Stimulated activated effector memory CD8-positive, alpha-beta T cell treated with anti-CD3 and anti-CD28 coated beads, Interleukin-12 subunit alpha, Interleukin-12 subunit beta, amount 100 ng/mL, for 72 hours (primary cell): ENCODE measurements around the gene TRAPPC12.
A peak's percentile ranks its signal among the peaks of the same experiment; 100 is the strongest.
"Not testable (repeated sequence)": the region's sequence is repeated elsewhere in the genome, so short reads cannot be mapped to it uniquely, and the experiment has no call there.

Source experiments
- ATAC-seq: fragments of 150-1000 bp; cut with Tn5 transposase; 2 replicates; pipeline ENCODE4 v1.10.0; 2021
- DNase-seq, 2 donors: peaks; one replicate each; pipeline ENCODE4 v3.0.0; 2021 to 2022; ENCODE audit warnings: low spot score in 2 of 2
- H3K27ac Mint-ChIP-seq: one replicate; pipeline ENCODE4 v1.8.0; 2022; ENCODE audit warnings: mild to moderate bottlenecking, mixed read lengths
- H3K36me3 Mint-ChIP-seq: one replicate; pipeline ENCODE4 v1.8.0; 2022; ENCODE audit warnings: mild to moderate bottlenecking, mixed read lengths
- H3K4me1 Mint-ChIP-seq: one replicate; pipeline ENCODE4 v1.8.0; 2022; ENCODE audit warnings: mixed read lengths
- H3K4me3 Mint-ChIP-seq: one replicate; pipeline ENCODE4 v1.8.0; 2022; ENCODE audit warnings: mild to moderate bottlenecking, mixed read lengths
- H3K9me3 Mint-ChIP-seq: one replicate; pipeline ENCODE4 v1.8.0; 2022; ENCODE audit warnings: mixed read lengths

The TRAPPC12 gene

DNA sequence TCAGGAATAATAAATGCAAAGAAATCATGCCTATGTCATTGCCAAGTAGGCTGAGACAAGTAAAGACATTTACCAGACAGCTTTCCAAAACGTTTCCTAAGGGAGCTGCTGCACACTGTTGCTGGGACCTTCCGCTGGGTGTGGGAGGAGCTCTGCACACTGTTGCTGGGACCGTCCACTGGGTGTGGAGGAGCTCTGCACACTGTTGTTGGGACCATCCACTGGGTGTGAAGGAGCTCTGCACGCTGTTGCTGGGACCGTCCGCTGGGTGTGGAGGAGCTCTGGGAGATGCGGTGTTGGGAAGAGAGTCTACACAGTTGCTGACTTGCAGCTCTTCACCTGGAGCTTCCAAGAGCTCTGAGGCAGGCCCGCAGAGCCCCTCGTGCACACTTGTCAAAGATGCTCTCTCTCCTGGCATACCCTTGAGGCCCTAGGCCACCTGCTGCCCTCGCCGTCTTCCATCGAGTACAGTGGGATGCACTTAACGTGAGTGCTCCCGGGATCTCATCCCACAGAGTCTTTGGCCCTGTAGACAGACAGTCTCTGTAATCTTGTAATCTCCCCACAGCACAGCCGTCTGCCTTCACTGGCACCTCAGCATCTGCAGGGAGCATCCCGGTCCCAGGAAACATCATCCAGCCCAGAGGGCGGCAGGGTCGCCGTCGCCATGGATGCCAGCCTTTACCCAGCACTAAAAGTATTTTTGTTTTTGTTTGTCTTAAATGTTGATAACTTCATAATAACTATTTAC is 51.4 kb downstream of the TRAPPC12 start:
- Mint-ChIP-seq H3K36me3 (peaks cover 89% of the 10 kb centered on the region), H3K9me3 (no peaks in the 10 kb centered on the region), H3K4me3 (no peak overlapping the region), H3K4me1 (no peaks in the 10 kb centered on the region), H3K27ac (no peak overlapping the region)
- DNase-seq, result no peak
- ATAC-seq, result no peak

DNA sequence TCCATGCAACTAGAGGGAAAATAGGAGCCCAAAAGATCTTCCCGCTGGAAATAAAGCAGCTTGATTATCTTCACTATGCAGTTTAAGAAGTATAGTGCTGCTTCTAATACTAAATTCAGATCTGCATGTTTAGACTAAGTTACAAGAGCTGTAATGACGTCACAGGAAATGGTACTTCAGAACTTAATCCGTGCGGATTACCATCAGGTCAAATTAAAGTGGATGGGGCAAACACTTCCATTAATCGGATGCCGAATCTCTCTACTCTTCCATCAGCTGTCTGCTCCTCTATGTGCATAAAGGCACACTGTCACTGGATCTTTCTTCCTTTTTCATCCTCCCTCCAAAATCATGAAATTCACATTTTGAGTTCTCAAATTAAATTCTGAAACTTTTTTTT is 52.6 kb downstream of the TRAPPC12 start:
- no peaks in the 10 kb centered on the region for H3K4me1 Mint-ChIP-seq
- DNase-seq (no peak), ATAC-seq (no peak)
- no peak overlapping the region for H3K4me3 Mint-ChIP-seq
- peaks cover 77% of the 10 kb centered on the region for H3K36me3 Mint-ChIP-seq
- H3K27ac Mint-ChIP-seq, result no peak overlapping the region
- H3K9me3 Mint-ChIP-seq, result no peaks in the 10 kb centered on the region

DNA sequence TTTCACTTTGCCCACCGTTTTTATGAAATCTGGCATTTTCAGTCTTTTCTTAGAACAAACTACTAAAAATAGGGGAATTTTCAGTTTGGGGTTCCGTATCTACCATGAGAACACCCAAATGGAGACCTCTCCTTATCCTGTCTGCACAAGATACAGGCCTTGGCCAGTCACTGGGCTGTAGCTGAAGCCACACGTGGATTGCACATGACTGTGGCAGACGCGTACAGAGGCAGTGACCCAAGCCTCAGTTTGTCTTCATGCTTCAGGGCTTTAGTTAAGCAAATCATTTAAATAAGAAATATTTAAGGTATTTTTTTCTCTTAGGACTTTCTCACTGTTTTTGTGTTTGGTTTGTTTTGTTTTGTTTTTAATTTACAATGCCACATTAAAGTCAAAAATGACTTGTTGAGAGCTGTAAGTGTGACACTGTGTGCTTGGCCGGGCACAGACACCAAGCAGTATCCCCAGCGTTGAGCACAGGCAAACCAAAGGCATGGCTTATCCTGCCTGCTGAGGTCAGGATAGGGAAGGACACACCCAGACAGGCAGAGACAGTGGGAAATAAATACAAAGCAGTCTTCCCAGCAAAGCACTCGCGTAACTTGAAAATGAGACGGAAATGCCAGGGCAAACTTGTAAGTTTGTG is 53.3 kb downstream of the TRAPPC12 start:
- H3K27ac Mint-ChIP-seq, result peak overlapping the region; percentile 73
- H3K9me3 Mint-ChIP-seq, result no peaks in the 10 kb centered on the region
- ATAC-seq (no peak), DNase-seq (no peak)
- peaks cover 70% of the 10 kb centered on the region for H3K36me3 Mint-ChIP-seq
- H3K4me3 Mint-ChIP-seq, result no peak overlapping the region
- H3K4me1 Mint-ChIP-seq, result no peaks in the 10 kb centered on the region

DNA sequence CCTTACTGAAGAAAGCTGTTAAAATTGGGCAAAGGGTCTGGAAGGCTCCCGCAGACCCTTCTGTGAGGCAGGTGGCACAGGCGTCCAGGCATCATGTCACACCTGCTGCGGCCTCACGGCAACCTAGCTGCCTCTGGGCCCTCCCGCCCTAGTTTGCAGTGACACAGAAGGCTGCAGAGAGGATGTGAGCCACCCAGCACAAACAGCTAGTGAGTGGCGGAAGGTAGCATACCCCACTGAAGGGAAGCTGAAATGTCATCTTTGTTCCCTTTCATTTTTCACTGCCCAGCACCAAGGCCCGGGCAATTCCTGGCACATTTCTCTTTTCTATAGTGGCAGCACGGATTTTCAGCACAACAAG is 53.8 kb downstream of the TRAPPC12 start:
- Mint-ChIP-seq H3K4me1 (no peaks in the 10 kb centered on the region), H3K27ac (peak overlapping the region; percentile 73), H3K4me3 (no peak overlapping the region), H3K9me3 (no peaks in the 10 kb centered on the region), H3K36me3 (peaks cover 65% of the 10 kb centered on the region)
- ATAC-seq, result no peak
- DNase-seq, result no peak

DNA sequence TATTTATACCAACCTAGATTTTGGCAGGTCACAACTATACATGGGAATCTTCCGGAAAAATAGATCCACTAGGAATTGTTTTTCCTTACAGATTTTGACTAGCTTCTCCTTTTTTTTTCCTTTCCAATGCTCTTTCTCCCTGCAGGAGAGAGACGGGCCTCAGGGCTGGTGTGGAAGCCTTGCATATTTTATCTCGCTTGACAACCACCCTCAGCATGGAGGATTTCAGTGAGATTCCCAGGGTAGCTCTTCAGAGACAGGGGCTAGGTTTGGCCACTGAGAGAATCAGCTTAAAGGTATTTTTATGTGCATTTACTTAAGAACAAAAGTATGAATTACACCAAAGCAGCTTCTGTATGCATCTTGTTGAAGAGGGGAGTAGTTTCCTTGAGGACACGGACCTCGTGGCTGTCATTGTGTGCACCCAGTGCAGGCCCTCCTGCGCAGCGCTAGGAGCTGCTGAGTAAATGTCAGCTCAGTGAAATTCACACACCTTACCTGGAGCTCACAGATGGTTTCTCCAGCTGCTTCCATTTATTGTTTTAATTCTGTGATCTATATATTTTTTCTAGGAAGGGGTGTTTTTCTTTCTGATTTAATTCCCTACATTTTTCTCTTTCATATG is 54.4 kb downstream of the TRAPPC12 start:
- H3K27ac Mint-ChIP-seq, result peak overlapping the region; percentile 66
- no peak for ATAC-seq
- H3K36me3 Mint-ChIP-seq, result peaks cover 59% of the 10 kb centered on the region
- no peak overlapping the region for H3K4me3 Mint-ChIP-seq
- H3K9me3 Mint-ChIP-seq, result no peaks in the 10 kb centered on the region
- no peak for DNase-seq
- H3K4me1 Mint-ChIP-seq, result no peaks in the 10 kb centered on the region

DNA sequence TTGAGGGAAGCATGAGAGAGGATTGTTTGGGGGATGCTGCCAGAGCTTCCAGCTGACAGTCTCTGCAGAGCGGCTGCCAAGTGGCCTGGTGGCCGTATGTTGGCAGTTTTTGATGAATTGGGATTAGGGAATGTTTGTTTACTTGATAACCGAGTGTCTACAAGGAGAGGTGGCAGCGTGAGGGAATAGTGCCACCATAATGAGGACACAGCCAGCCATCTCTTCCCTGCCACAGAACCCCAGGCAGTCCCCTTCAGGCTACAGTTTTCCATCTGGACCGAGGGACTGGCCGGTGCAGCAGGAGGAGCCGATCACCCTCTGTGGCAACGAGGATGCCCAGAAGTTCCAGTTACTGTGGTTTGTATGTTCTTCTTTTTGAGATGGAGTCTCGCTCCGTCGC is 55.2 kb downstream of the TRAPPC12 start:
- H3K27ac Mint-ChIP-seq, result peak overlapping the region; percentile 66
- no peak overlapping the region for H3K4me3 Mint-ChIP-seq
- ATAC-seq, result no peak
- no peak for DNase-seq
- H3K9me3 Mint-ChIP-seq, result no peaks in the 10 kb centered on the region
- H3K36me3 Mint-ChIP-seq, result peaks cover 52% of the 10 kb centered on the region
- H3K4me1 Mint-ChIP-seq, result no peaks in the 10 kb centered on the region

DNA sequence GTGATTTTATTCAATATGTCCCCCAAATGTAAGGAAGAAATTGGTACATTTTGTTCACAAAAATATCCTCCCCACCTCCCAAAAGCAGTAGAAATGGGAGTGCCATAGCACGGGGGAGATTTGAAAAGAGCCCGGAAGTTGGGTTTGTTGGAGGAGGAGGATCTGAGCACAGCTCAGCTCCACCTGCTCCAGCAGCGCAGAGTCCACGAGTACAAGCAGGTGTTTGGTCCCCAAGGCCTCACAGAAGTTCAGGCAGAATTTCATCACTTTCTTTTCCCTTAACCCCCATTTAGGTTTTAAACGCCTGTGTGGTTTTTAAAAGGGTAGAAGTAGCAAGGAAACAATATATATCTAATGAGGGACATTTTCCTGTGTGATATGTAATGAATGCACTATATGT is 56.0 kb downstream of the TRAPPC12 start:
- no peaks in the 10 kb centered on the region for H3K9me3 Mint-ChIP-seq
- peaks cover 44% of the 10 kb centered on the region for H3K36me3 Mint-ChIP-seq
- H3K4me3 Mint-ChIP-seq, result no peak overlapping the region
- no peak for DNase-seq
- no peak overlapping the region for H3K27ac Mint-ChIP-seq
- no peaks in the 10 kb centered on the region for H3K4me1 Mint-ChIP-seq
- ATAC-seq, result no peak

DNA sequence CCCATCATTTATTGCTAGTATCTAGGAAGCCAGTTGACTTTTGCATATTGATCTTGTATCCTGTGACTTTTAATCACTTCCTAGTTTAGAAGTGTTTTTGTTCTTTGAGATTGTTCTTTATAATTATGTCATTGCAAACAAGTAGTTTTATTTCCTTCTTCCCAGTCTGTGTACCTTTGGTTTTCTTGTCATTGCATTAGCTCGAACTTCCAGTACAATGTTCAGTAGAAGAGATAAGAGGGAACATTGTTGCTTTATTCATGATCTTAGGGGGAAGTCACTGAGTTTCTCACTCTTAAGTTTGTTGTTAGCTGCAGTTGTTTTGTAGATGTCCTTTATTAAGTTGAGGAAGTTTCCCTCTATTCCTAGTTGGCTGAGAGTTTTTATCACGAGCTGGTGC is 61.0 kb downstream of the TRAPPC12 start:
- no peak overlapping the region for H3K27ac Mint-ChIP-seq
- no peak for ATAC-seq
- H3K4me1 Mint-ChIP-seq, result peaks cover 9% of the 10 kb centered on the region
- H3K4me3 Mint-ChIP-seq, result no peak overlapping the region
- H3K9me3 Mint-ChIP-seq, result no peaks in the 10 kb centered on the region
- peaks cover 19% of the 10 kb centered on the region for H3K36me3 Mint-ChIP-seq
- DNase-seq, result no peak

DNA sequence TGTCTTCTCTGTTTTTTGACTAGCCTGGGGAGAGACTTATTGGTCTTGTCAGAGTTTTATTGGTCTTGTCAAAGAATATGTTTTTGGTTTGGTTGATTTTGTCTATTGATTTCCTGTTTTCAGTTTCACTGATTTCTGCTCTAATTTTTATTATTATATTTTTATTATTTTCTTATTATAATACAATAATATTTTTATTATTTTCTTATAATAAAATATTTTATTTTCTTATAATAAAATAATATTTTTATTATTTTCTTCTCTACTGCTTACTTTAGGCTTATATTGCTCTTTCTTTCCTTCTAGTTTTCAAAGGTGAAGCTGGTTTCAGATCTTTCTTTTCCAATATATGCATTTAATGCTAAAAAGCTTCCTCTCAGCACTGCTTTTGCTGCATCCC is 62.0 kb downstream of the TRAPPC12 start:
- no peak for ATAC-seq
- H3K27ac Mint-ChIP-seq, result no peak overlapping the region
- no peaks in the 10 kb centered on the region for H3K9me3 Mint-ChIP-seq

DNA sequence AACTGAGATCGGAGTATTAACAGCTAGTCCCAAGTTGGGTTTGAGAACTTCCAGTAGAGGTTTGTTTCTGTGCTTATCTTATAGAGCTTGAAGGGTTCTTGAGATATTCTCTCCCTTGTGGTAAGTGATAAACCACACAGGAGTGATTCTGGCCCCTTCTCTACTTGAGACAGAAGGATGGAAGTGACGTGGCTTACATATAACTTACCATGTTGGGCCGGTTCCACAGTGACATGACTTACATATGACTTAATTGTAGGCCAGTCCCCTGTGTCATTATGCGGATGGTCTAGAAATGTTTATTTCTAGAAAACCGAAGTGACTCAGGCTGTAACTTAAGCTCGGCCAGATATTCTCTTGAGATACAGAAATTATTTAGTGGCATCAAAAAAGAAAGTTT is 62.7 kb downstream of the TRAPPC12 start:
- no peak overlapping the region for H3K4me3 Mint-ChIP-seq
- H3K4me1 Mint-ChIP-seq, result peaks cover 9% of the 10 kb centered on the region
- peaks cover 27% of the 10 kb centered on the region for H3K36me3 Mint-ChIP-seq
- no peak for DNase-seq
- peak; percentile 77 for ATAC-seq
- no peaks in the 10 kb centered on the region for H3K9me3 Mint-ChIP-seq
- H3K27ac Mint-ChIP-seq, result no peak overlapping the region

More for the DNA sequence above, 62.0 kb downstream of the TRAPPC12 start:
- H3K36me3 Mint-ChIP-seq, result peaks cover 25% of the 10 kb centered on the region
- no peak for DNase-seq
- H3K4me1 Mint-ChIP-seq, result peaks cover 9% of the 10 kb centered on the region
- no peak overlapping the region for H3K4me3 Mint-ChIP-seq

DNA sequence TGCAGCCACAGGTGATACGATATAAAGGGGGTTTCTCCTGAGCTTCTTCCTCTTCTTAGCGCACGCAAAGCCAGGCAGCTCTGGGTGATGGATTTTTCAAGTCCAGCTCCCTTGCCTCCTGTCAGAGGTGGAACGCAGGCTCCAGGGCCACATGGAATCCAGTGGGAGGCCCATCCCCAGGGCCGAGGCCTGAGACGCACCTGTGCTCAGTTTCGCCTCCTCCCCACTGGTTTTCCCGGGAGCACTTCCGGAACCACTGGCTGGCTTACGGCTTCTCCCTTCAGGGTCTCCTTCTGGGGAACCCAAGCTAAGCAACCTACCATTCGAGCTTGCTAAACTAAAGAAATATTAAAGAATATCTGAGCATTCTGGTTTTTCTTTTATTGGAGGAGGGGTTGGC is 63.6 kb downstream of the TRAPPC12 start:
- ATAC-seq, result no peak
- Mint-ChIP-seq H3K9me3 (no peaks in the 10 kb centered on the region), H3K27ac (no peak overlapping the region), H3K4me3 (no peak overlapping the region), H3K4me1 (peaks cover 9% of the 10 kb centered on the region), H3K36me3 (peaks cover 31% of the 10 kb centered on the region)
- no peak for DNase-seq

DNA sequence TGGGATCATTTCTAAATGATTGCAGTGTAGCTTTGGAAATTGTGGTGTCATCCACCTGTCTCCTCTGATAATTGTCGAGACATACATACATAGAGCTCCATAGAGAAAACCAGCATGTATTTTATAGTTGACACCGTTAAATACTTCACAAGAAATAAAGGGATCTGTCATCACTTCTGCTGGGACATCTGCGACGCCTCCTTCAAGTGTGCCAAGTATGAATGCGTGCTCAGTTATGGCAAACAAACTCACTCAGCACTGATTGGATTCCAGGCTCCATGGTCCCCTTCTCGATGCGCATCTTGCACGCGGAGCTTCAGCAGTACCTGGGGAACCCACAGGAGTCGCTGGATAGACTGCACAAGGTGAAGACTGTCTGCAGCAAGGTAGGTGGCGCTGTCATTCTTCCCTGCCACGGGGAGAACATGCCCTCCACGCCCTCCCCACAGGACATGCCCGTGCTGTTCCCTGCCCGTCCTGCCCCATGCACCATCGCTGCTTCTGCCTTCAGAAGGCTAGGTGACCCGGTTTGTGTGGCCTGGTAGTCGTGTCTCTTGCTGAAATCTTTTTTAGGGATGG is 64.1 kb downstream of the TRAPPC12 start:
- DNase-seq (no peak), ATAC-seq (no peak)
- H3K4me3 Mint-ChIP-seq, result no peak overlapping the region
- H3K4me1 Mint-ChIP-seq, result peaks cover 9% of the 10 kb centered on the region
- no peaks in the 10 kb centered on the region for H3K9me3 Mint-ChIP-seq
- peaks cover 36% of the 10 kb centered on the region for H3K36me3 Mint-ChIP-seq
- no peak overlapping the region for H3K27ac Mint-ChIP-seq

DNA sequence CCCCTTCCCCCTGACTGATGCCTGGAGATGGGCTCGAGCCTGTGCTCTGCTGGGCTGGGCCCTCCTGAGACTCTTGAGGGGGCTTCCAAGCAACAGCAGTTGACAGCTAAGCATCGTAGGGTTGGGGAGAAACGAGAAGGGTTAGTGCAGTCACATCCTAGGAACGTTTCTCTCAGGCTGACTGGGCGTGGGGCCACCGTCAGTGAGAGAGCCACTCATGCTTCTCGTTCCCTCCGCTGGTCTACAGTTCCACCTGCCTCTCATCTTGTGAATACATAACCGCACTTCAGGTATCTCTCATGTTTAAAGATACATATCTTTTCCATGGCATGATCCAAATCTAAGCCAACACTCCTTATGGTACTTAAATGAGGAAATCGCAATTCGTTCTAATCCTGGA is 66.4 kb downstream of the TRAPPC12 start:
- no peak for DNase-seq
- peaks cover 37% of the 10 kb centered on the region for H3K36me3 Mint-ChIP-seq
- peaks cover 9% of the 10 kb centered on the region for H3K4me1 Mint-ChIP-seq
- H3K4me3 Mint-ChIP-seq, result no peak overlapping the region
- no peak for ATAC-seq
- H3K9me3 Mint-ChIP-seq, result no peaks in the 10 kb centered on the region
- peak overlapping the region; percentile 29 for H3K27ac Mint-ChIP-seq

DNA sequence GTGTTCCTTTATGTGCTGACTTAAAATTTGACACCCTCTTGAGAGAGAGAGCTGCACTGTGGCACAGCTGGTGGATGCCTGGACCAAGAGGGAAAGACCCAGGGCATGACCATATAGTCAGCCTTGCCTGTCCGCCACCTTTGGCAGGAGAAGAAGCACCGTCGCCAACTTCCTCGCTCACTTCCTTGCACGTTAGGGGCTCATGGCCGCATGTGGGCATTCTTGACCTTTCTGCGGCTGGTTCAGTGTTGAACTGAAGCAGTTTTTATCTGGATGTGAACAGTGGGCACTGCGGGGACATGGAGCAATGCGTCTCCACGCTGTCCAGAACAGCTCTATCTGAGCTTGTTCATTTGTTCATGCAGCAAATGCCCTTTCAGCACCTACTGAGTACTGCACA is 66.9 kb downstream of the TRAPPC12 start:
- DNase-seq (no peak), ATAC-seq (no peak)
- H3K4me1 Mint-ChIP-seq, result peaks cover 7% of the 10 kb centered on the region
- no peak overlapping the region for H3K4me3 Mint-ChIP-seq
- H3K36me3 Mint-ChIP-seq, result peaks cover 37% of the 10 kb centered on the region
- no peak overlapping the region for H3K27ac Mint-ChIP-seq
- no peaks in the 10 kb centered on the region for H3K9me3 Mint-ChIP-seq

DNA sequence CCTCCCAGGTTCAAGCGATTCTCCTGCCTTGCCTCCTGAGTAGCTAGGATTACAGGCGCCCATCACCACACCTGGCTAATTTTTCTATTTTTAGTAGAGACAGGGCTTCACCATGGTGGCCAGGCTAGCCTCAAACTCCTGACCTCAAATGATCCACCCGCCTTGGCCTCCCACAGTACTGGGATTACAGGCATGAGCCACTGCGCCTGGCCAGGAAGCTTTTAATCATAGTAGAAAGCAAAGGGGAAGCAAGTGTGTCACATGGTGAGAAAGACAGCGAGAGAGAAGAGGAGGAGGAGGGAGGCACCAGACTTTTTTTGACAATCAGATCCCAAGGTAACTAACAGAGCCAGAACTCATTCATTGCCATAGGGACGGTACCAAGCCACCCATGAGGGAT is 67.7 kb downstream of the TRAPPC12 start:
- H3K4me1 Mint-ChIP-seq, ATAC-seq, H3K27ac Mint-ChIP-seq, H3K9me3 Mint-ChIP-seq, H3K4me3 Mint-ChIP-seq, DNase-seq: not testable (repeated sequence)
- H3K36me3 Mint-ChIP-seq, result peaks cover 39% of the 10 kb centered on the region
